Heart left ventricle (tissue), 16 donors: ENCODE results near the gene COL16A1. TPM values are rescaled to one million over a fixed set of nuclear protein-coding genes. Genes with fewer than 3 reads are reported as not detected.

Experiments
- ATAC-seq, 4 donors: fragments of 200-7000 bp; cut with Tn5 transposase; one replicate each; pipeline ENCODE4 v1.9.1; 2020 to 2022; ENCODE audit warnings: moderate library complexity in 4 of 4, mild to moderate bottlenecking in 3 of 4, moderate number of reproducible peaks in 1 of 4
- DNase-seq, 5 donors: peaks; one replicate each; pipeline ENCODE4 v3.0.0-alpha.2; 2020
- H3K27ac ChIP-seq, 12 donors: fragments of 200-600 bp; sonication (generic) in 4 of 12; one replicate each; pipeline versions ENCODE4 v1.5.0 to v1.8.0; 2016 to 2022; ENCODE audit warnings: mild to moderate bottlenecking in 2 of 12
- H3K27me3 ChIP-seq, 9 donors: fragments of 200-600 bp; sonication (generic) in 2 of 9; one replicate each; pipeline versions ENCODE4 v1.5.1 to v1.8.0; 2016 to 2022; ENCODE audit warnings: mild to moderate bottlenecking in 3 of 9
- H3K36me3 ChIP-seq, 9 donors: fragments of 200-600 bp; sonication (generic) in 2 of 9; one replicate each; pipeline versions ENCODE4 v1.5.0 to v1.8.0; 2018 to 2022; ENCODE audit warnings: mild to moderate bottlenecking in 2 of 9
- H3K4me1 ChIP-seq, 12 donors: fragments of 200-600 bp; sonication (generic) in 4 of 12; one replicate each; pipeline versions ENCODE4 v1.5.0 to v1.8.0; 2016 to 2022; ENCODE audit warnings: mild to moderate bottlenecking in 3 of 12
- H3K4me3 ChIP-seq, 12 donors: fragments of 200-600 bp; sonication (generic) in 4 of 12; one replicate each; pipeline versions ENCODE4 v1.5.0 to v1.8.0; 2017 to 2022; ENCODE audit warnings: mild to moderate bottlenecking in 9 of 12, moderate library complexity in 4 of 12
- H3K9me3 ChIP-seq, 12 donors: fragments of 200-600 bp; sonication (generic) in 4 of 12; one replicate each; pipeline versions ENCODE4 v1.5.0 to v1.8.0; 2016 to 2022; ENCODE audit warnings: mild to moderate bottlenecking in 1 of 12
- POLR2A ChIP-seq, 2 donors: fragments of 450-650 bp; IDR thresholded peaks; one replicate each; pipeline ENCODE4 v1.6.1; 2017; ENCODE audit warnings: antibody characterized with exemption in 2 of 2, mild to moderate bottlenecking in 2 of 2, moderate library complexity in 2 of 2
- WGBS, 4 donors: extraction: QIAGEN DNeasy Blood & Tissue Kit in 2 of 4; methylation state at CpG; one replicate each; pipeline versions ENCODE4 v1.1.5 to v1.1.7; 2013 to 2018; 5-methylcytosine and 5-hydroxymethylcytosine counted together
- intact Hi-C, 10 donors: fragments of 100-400 bp; cut with DNase I; formaldehyde crosslinking; loops; one replicate each; pipeline versions ENCODE4 v1.11.1 to v1.14.2; 2022
- polyA plus RNA-seq, 2 donors: library from polyadenylated mRNA; stranded (reverse); fragments of 200-250 nt; gene quantifications; one replicate each; pipeline ENCODE4 v1.2.3, GENCODE V29; 2013
- total RNA-seq, 9 donors: library from RNA; depleted of rRNA in 2 of 9; stranded (reverse); fragments of >200 nt in 2 of 9; fragmentation: NEBNext Ultra II Directional in 3 of 9; extraction: Animal tissue kit (Norgen Biotek cat#: 25700) in 3 of 9; gene quantifications; one replicate each; pipeline versions ENCODE4 v1.1.0 to v1.2.4, GENCODE V29; 2016 to 2023
- TF ChIP-seq, protein P1 (sequence below), 12 donors: fragments of 200-600 bp; sonication (generic) in 4 of 12; IDR thresholded peaks; one replicate each; pipeline versions ENCODE4 v1.5.0 to v1.8.0; 2018 to 2022; ENCODE audit warnings: antibody characterized with exemption in 12 of 12, mild to moderate bottlenecking in 5 of 12
- donor health status: ischemic (EF 13 %, LVEDD 7.1; RV severe dilation, severe dysfunction).
- donor health status: healthy with polysubstance abuse.
- donor health status: DM: no; HTN: yes; CAD: no.
- donor health status: DM: no; HTN: no; CAD: no.
- donor health status: ischemic (EF 25% LVEDD 6.9; RV normal size, moderate dysfunction).
- donor health status: ischemic (EF 25% LVEDD 5.7; RV mildly dilated, moderate dysfunction).
- donor health status: healthy.
- donor health status: DM: yes; HTN: yes; CAD: no.
- donor health status: ischemic (EF 35%, LVEDD 5.7; RV mildly dilated, moderate dysfunction).
- donor health status: nonischemic (EF 11% LVEDD 7.7; RV severe dilation, severe dysfunction).
- donor health status: DM: yes; HTN: yes; CAD: no.
- donor health status: PGD.
- donor health status: ischemic (EF 29% LVEDD 5.4; RV normal size, mild dysfunction).
- donor health status: nonischemic (EF 23%, LVEDD 6.1; RV moderate dilation, normal function).

COL16A1 gene
- total and polyA plus RNA-seq, 11 donors = 7.5 to 24.1 (median 13.1) TPM

DNA sequence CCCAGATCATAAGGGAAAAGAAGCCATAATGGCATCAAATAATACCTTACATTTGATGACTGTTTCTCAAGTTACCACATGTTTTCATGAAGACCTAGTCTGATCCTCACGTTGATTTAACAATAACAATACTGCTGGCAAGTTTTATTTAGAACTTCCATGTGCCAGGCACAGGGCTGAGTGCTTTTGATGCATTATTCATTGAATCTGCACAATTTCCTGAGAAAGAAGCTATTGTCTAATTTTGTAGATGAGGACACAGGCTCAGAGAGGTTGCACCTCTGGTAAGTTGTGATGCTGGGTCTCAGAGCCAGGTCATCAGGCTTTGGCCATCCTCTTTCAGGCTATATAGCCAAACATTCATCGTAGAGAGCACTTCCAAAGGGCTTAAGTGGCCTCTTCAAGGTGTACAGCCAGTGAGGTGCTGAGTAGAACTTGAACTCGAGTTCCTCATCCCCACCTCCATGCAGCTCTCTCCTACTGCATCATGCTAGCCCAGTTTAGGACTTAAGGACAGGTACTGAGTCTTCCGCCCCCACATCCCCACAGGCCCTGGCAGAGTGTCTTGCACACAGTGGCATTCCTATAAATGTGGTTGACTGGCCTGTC, 50.8 kb downstream of the COL16A1 start:
- no peaks in the 10 kb centered on the region for H3K9me3 ChIP-seq
- H3K27ac ChIP-seq = no peak overlapping the region
- TF ChIP-seq POLR2A (IDR thresholded peaks at IDR 0.05) = no peak
- TF ChIP-seq, protein P1, sequence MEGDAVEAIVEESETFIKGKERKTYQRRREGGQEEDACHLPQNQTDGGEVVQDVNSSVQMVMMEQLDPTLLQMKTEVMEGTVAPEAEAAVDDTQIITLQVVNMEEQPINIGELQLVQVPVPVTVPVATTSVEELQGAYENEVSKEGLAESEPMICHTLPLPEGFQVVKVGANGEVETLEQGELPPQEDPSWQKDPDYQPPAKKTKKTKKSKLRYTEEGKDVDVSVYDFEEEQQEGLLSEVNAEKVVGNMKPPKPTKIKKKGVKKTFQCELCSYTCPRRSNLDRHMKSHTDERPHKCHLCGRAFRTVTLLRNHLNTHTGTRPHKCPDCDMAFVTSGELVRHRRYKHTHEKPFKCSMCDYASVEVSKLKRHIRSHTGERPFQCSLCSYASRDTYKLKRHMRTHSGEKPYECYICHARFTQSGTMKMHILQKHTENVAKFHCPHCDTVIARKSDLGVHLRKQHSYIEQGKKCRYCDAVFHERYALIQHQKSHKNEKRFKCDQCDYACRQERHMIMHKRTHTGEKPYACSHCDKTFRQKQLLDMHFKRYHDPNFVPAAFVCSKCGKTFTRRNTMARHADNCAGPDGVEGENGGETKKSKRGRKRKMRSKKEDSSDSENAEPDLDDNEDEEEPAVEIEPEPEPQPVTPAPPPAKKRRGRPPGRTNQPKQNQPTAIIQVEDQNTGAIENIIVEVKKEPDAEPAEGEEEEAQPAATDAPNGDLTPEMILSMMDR (IDR thresholded peaks at IDR 0.05) = no peak
- peaks cover 0 to 48% (median 4%) of the 10 kb centered on the region in 9 donors for H3K36me3 ChIP-seq
- no peak overlapping the region for H3K4me3 ChIP-seq
- WGBS, 4 donors = 82 to 86% (median 84%) methylated on average over 4 of the region's 4 CpGs
- DNase-seq (no peak), ATAC-seq (no peak)
- H3K27me3 ChIP-seq = no peaks in the 10 kb centered on the region
- intact Hi-C loops = no loop called here
- H3K4me1 ChIP-seq = peaks cover 0 to 33% (median 21%) of the 10 kb centered on the region in 12 donors

DNA sequence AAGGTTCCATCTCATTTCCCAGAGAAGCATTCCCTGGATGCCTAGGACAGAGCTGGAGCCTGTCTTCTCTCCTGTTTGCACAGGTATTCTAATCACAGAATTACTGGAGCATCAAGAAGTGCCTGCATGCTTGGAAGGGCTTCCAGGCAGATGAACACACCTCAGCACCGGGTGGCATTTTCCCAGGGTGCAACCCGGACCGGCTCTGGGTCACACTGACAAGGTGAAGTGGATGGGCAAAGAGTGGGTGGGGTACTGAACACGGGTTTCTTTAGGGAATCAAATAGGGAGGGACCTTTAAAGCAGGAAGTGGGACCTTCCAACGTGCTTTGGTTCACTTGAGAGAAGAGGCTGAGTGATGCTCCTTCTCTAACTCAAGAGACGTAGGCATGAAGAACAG, 52.1 kb downstream of the COL16A1 start:
- Histone ChIP-seq H3K4me1 (peaks cover 0 to 45% (median 29%) of the 10 kb centered on the region in 12 donors), H3K36me3 (peaks cover 0 to 38% (median 4%) of the 10 kb centered on the region in 9 donors), H3K4me3 (no peak overlapping the region), H3K27ac (peak overlapping the region in 1 of 12 donors; percentile 78), H3K27me3 (no peaks in the 10 kb centered on the region), H3K9me3 (no peaks in the 10 kb centered on the region)
- TF ChIP-seq, protein P1 (IDR thresholded peaks at IDR 0.05) = no peak
- intact Hi-C loops = no loop called here
- DNase-seq (no peak), ATAC-seq (no peak)
- 68 to 79% (median 75%) methylated on average over 6 of the region's 6 CpGs for WGBS, 4 donors

DNA sequence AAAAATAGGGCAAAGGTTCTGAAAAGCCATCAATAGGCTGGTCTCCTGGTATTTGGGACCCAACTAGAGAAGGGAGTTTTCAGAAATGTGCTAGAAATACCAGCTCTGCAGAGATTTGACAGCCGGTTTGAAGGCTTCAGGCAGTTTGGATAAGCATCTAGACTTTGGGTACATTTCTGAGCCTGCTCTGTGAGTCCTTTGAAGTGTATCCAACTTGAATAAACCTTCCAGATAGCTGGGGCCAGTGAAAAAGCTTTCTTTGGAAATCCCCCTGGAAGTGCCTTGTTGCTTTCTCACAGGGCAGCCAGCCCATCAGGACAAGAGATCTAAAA, 52.8 kb downstream of the COL16A1 start:
- H3K4me3 ChIP-seq = no peak overlapping the region
- H3K36me3 ChIP-seq = peaks cover 0 to 31% (median 4%) of the 10 kb centered on the region in 9 donors
- intact Hi-C loops = no loop called here
- TF ChIP-seq, protein P1 (IDR thresholded peaks at IDR 0.05) = no peak
- no peak for TF ChIP-seq POLR2A (IDR thresholded peaks at IDR 0.05)
- ATAC-seq (no peak), DNase-seq (no peak)
- 29 to 48% (median 31%) methylated on average over 1 of the region's 1 CpG for WGBS, 4 donors
- H3K9me3 ChIP-seq = no peaks in the 10 kb centered on the region
- peaks cover 0 to 48% (median 30%) of the 10 kb centered on the region in 12 donors for H3K4me1 ChIP-seq
- no peaks in the 10 kb centered on the region for H3K27me3 ChIP-seq
- H3K27ac ChIP-seq = peak overlapping the region in 7 of 12 donors; percentile 3 to 78 (median 24)

DNA sequence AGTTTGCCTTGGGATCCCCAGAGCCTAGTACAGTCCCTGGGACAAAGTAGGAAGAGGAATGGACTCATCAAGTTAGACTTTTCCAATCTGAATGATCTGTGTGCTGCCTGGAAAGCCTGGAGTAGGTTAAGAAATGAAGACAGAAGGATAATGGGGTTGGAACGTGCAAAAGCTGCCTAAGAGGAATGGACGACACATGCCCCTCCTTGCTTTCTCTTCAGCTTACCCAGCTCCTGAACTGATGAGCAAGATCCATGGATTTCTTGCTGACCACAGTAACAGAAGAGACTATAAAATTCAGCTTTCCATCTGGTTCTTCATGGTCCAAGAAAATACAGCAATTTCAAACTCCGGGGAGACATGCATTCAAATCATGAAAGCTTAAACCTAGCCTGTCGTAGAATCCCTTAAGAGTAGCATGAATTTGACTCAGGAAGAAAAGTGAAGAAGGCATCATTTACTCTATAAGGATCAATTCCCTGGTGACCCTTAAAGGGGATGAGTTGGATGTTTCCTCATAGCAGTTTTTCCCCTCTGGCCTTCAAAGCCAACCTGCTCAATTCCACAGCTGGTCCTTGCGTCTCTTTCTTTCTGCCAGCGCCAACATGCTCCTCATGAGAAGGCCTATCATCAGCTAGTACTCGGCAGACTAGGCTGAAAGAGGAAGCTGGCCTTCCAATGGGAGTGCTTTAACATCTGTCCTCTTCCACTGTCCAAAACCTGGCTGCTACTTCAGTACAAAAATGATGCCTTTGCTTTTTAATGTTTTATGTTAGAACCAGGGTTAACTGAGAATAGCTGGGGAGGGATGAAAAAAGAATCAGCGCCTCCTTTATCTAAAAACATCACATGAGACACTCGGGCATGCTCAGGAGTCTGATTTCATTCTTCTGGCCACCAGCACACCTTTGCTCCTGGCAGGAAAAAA, 53.4 kb downstream of the COL16A1 start:
- no peak for TF ChIP-seq POLR2A (IDR thresholded peaks at IDR 0.05)
- TF ChIP-seq, protein P1 (IDR thresholded peaks at IDR 0.05) = no peak
- H3K27ac ChIP-seq = peak overlapping the region in 9 of 12 donors; percentile 12 to 78 (median 25)

More for the DNA sequence above, 53.4 kb downstream of the COL16A1 start:
- Histone ChIP-seq H3K9me3 (no peaks in the 10 kb centered on the region), H3K4me3 (no peak overlapping the region), H3K27me3 (no peaks in the 10 kb centered on the region), H3K36me3 (peaks cover 0 to 25% (median 4%) of the 10 kb centered on the region in 9 donors), H3K4me1 (peaks cover 0 to 54% (median 34%) of the 10 kb centered on the region in 12 donors)
- DNase-seq (no peak), ATAC-seq (no peak)
- 63 to 69% (median 66%) methylated on average over 9 of the region's 9 CpGs for WGBS, 4 donors
- intact Hi-C loops = no loop called here
